NCI-H146 (cell line): ENCODE results near the gene FAXC.

Experiments used
- DNase-seq: peaks from one replicate; lab custom pipeline; 2025; lab: John Stamatoyannopoulos, UW

FAXC gene

GRCh38 chr6:99341862-99342455 is 7.5 kb downstream of the FAXC start:
- no peak for DNase-seq

GRCh38 chr6:99338188-99338587 is 11.3 kb downstream of the FAXC start:
- peak; percentile 38 for DNase-seq

- peak; percentile 5 for DNase-seq
These were observed 14.2 kb downstream of the FAXC start for GRCh38 chr6:99335298-99335697.

GRCh38 chr6:99334526-99335127 is 14.8 kb downstream of the FAXC start:
- peak; percentile 58 for DNase-seq

GRCh38 chr6:99333068-99333467 is 16.4 kb downstream of the FAXC start:
- no peak for DNase-seq

- DNase-seq: no peak
These were observed 17.9 kb downstream of the FAXC start for GRCh38 chr6:99331531-99331930.

GRCh38 chr6:99330159-99330558 is 19.3 kb downstream of the FAXC start:
- DNase-seq: peak; percentile 58

GRCh38 chr6:99324996-99325395 is 24.5 kb downstream of the FAXC start:
- no peak for DNase-seq

DNA sequence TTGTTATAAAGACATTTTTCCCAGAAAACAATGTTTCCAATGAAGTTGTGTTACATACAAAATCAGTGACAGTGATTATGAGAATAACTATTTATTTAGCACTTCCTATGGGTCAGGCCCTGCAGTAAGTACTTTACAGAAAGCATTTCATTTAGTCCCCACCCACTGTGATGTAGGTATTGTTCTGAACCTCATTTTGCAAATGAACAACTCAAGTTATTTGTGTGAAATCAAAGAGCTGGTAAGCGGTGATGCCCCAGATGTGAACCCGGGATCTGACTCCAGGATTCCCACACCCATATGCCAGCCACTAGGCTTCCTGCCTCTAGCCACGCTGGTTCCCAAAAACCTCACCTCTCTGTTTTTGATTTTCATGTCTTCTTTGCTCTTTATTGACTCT is 30.9 kb downstream of the FAXC start:
- no peak for DNase-seq

DNA sequence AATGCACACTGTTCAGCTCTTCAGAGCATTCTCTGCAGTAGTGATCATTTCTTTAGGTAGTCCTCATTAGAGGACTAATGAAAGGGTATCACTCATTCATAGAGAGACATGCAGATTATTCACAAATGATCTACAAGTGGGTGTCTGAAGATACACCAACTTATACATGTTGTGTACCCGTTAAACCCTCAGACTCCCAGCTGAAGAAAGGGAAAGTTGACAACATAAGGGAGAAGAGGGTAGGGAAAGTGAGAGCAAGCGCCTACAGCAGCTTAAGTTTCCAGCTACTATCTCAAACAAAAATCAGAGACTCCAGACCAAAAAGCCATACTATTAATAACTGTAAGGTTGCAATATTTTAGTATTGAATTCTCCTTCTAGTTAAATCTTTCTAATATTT is 37.1 kb downstream of the FAXC start:
- DNase-seq: no peak

DNA sequence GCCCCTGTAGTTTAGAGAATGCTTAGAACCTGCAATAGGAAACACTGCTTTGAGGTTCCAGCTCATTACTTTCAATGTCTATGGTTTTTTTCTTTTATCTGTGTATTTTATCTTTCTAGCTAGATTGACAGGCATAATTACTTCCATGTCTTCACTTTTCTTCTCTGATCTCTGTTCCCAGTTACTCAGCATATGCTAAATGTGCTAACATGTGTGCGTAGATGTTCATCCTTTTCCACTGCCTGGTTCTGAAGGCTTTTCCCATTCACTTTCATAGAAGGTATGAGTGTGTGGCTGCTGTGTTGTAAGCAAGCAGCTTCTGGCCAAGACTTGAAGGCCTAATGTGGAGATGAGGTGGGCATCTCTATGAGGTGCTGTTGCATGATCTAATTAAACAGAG is 38.9 kb downstream of the FAXC start:
- no peak for DNase-seq

- DNase-seq: no peak
These were observed 39.9 kb downstream of the FAXC start for GRCh38 chr6:99309557-99309956.

GRCh38 chr6:99308788-99309187 is 40.7 kb downstream of the FAXC start:
- no peak for DNase-seq

- no peak for DNase-seq
These were observed 42.1 kb downstream of the FAXC start for GRCh38 chr6:99307295-99307907.

DNA sequence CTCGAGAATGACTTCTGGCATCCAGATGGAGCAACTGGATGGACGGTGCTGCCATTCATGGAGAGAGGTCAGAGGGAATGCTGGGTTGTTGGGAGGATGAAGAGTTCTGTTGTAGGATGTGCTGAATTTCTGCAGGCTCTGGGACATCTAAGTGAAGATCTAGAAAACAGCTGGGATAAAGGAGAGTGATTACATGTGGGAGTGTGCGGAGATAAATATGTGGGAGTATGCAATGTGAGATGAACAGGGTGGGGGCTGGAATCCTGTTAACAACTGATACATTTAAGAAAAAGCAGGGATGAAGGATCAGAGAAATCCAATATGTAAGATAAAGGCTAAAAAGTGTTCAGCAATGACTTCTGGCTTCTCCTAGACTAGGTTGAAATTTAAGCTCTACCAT is 43.1 kb downstream of the FAXC start:
- no peak for DNase-seq

GRCh38 chr6:99305021-99305554 is 44.4 kb downstream of the FAXC start:
- no peak for DNase-seq

GRCh38 chr6:99297415-99297814 is 52.1 kb downstream of the FAXC start:
- no peak for DNase-seq

DNA sequence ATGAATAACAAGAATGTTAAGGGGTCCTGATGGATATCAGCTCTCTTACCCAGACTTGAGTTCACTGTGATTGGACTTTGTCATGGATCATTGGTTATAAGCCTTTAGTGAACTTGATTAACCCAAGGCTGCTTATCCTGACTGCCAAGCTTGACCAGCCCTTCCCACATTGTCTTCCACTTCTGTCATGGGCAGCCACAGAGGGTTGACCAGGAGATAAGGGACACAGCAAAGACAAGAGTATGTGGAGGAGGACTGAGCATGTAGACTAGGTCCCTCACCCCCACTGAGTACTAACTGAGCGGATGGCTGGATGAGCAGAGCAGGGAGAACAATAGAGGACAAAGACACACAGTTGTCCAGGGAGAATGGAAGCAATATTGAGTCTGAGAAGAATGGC is 52.5 kb downstream of the FAXC start:
- DNase-seq: no peak

GRCh38 chr6:99296261-99296660 is 53.2 kb downstream of the FAXC start:
- DNase-seq: no peak

- DNase-seq: no peak
These were observed 54.2 kb downstream of the FAXC start for GRCh38 chr6:99295276-99295675.

DNA sequence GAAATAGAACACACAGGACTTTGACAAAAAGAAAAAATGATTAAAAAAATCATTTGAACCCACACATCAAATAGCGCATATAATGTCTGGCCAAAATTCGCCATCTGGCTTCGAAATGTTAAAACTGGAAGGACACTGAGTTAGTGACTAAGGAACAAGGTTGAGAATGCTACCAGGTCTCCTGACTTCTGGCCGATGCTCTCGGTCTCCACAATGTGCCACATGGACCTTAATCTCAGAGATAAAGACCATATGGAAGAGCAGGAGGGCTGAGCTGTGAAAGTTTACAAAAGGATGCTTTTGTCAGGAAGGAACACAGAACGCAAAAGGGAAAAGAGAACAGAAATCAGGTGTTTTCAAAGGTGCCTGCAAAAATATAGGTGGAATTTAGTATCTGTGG is 54.7 kb downstream of the FAXC start:
- no peak for DNase-seq

- DNase-seq: no peak
These were observed 59.8 kb downstream of the FAXC start for GRCh38 chr6:99289701-99290100.

DNA sequence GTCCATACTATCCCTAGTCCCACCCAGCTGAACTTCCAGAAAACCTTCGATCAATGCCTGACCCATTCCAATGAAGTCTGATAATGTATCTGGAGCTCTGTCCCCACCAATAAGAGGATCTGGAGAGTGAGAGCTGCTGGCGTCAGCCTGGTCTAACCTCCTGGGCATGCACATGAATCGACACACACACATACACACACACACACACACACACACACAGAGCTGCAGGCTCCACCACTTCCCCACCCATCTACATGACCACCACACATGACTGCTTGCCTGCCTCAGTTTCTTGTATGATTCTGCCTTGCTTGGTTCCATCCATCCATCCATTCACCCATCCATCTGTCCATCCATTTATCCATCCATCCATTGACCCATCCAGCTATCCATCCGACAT is 60.8 kb downstream of the FAXC start:
- no peak for DNase-seq

- no peak for DNase-seq
These were observed 62.0 kb downstream of the FAXC start for GRCh38 chr6:99287523-99287922.
